A673 (cell line): Measurements from ENCODE around the gene SPG7. TPM values are rescaled to one million over a fixed set of nuclear protein-coding genes. Genes with fewer than 3 reads are reported as not detected.

Experiments used
- BruUV-seq: library from RNA; stranded (reverse); fragments of 400-500 nt; replicated peaks from 2 replicates; lab custom pipeline; 2021; lab: Mats Ljungman, UMichigan
- CTCF ChIA-PET: fragments of 300-600 bp; sonication (Branson Sonifier 250); formaldehyde crosslinking; loops from one replicate; lab custom pipeline; 2022; ENCODE audit warnings: antibody characterized with exemption; lab: Charles Lee
- POLR2A ChIA-PET: fragments of 300-600 bp; sonication (Branson Sonifier 250); formaldehyde crosslinking; loops from one replicate; lab custom pipeline; 2022; ENCODE audit warnings: antibody characterized with exemption; ENCODE audit not compliant: low non-redundant PET; lab: Charles Lee
- DNase-seq: peaks from one replicate; pipeline ENCODE4 v3.0.0-alpha.2; 2015; ENCODE audit warnings: low spot score
- H3K27ac ChIP-seq: fragments of 200-600 bp; sonication (generic); 2 replicates; pipeline ENCODE4 v1.5.1; 2016; ENCODE audit warnings: mixed run types, low read depth, mild to moderate bottlenecking, mixed read lengths, antibody characterized with exemption, low read length; ENCODE audit not compliant: poor library complexity, severe bottlenecking
- H3K27me3 ChIP-seq: fragments of 200-600 bp; sonication (generic); replicated peaks from 2 replicates; pipeline ENCODE4 v1.6.1; 2017; ENCODE audit warnings: mixed run types, low read depth, mild to moderate bottlenecking, mixed read lengths, antibody characterized with exemption, low read length; ENCODE audit not compliant: insufficient read depth, poor library complexity
- H3K36me3 ChIP-seq: fragments of 200-600 bp; sonication (generic); 2 replicates; pipeline ENCODE4 v1.6.1; 2016; ENCODE audit warnings: mixed run types, mild to moderate bottlenecking, mixed read lengths, antibody characterized with exemption, low read length; ENCODE audit not compliant: insufficient read depth, poor library complexity, severe bottlenecking
- H3K4me1 ChIP-seq: fragments of 200-600 bp; sonication (generic); 2 replicates; pipeline ENCODE4 v1.6.1; 2017; ENCODE audit warnings: mixed run types, mild to moderate bottlenecking, mixed read lengths, antibody characterized with exemption, low read length; ENCODE audit not compliant: insufficient read depth, poor library complexity, severe bottlenecking
- H3K4me3 ChIP-seq: fragments of 200-600 bp; sonication (generic); 2 replicates; pipeline ENCODE4 v1.5.1; 2016; ENCODE audit warnings: low read depth, mixed run types, mild to moderate bottlenecking, mixed read lengths, low read length; ENCODE audit not compliant: poor library complexity, severe bottlenecking
- H3K9me3 ChIP-seq: fragments of 200-600 bp; sonication (generic); 2 replicates; pipeline ENCODE4 v1.6.1; 2016; ENCODE audit warnings: mixed run types, low read depth, mild to moderate bottlenecking, mixed read lengths, antibody characterized with exemption, low read length; ENCODE audit not compliant: poor library complexity, severe bottlenecking
- EZH2 ChIP-seq: fragments of 200-600 bp; sonication (generic); IDR thresholded peaks from 2 replicates; pipeline ENCODE4 v1.6.1; 2017; ENCODE audit warnings: borderline replicate concordance, low read depth, mild to moderate bottlenecking, mixed read lengths, antibody characterized with exemption, low read length; ENCODE audit not compliant: poor library complexity, severe bottlenecking
- intact Hi-C: fragments of 100-400 bp; cut with micrococcal nuclease; formaldehyde crosslinking; loops from one replicate; pipeline ENCODE4 v1.10.0; 2022; ENCODE audit not compliant: unreplicated experiment
- total RNA-seq: library from RNA; stranded (reverse); gene quantifications from 2 replicates; pipeline ENCODE4 v1.2.3, GENCODE V29; 2021
- TF ChIP-seq, protein P1 (sequence below): fragments of 300-800, 200-600 bp; sonication (generic); conservative IDR thresholded peaks from 2 replicates; pipeline ENCODE4 v1.5.1; 2017; ENCODE audit warnings: low read depth, mild to moderate bottlenecking, antibody characterized with exemption, low read length, moderate library complexity, mixed read lengths

SPG7 gene
- total RNA-seq, 1 experiment from 2014 or later, result 113 TPM

DNA sequence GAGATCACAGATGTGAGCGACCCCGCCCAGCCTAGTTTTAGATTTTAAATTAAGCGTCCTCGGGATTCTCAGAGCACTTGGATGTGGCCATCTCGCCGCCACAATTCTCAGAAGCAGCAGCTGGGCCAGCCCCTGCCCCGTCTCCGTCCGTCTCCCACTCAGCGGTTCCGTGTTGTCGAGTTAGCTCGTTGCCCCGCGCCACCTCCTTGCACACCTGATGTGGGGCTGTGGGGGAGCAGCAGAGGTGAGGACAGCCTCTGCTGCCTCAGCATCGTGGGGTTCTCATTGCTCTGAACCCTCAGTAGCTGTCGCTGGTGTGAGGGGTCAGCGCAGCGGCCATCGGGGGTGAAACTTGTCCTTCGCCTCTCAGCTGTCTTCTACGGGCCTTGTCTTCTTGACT is 44.1 kb downstream of the SPG7 start:
- H3K36me3 ChIP-seq, result peaks cover 3% of the 10 kb centered on the region
- H3K27ac ChIP-seq, result no peak overlapping the region
- ChIA-PET POLR2A (no interaction called here), CTCF (no interaction called here)
- no peak for TF ChIP-seq EZH2
- TF ChIP-seq, protein P1, sequence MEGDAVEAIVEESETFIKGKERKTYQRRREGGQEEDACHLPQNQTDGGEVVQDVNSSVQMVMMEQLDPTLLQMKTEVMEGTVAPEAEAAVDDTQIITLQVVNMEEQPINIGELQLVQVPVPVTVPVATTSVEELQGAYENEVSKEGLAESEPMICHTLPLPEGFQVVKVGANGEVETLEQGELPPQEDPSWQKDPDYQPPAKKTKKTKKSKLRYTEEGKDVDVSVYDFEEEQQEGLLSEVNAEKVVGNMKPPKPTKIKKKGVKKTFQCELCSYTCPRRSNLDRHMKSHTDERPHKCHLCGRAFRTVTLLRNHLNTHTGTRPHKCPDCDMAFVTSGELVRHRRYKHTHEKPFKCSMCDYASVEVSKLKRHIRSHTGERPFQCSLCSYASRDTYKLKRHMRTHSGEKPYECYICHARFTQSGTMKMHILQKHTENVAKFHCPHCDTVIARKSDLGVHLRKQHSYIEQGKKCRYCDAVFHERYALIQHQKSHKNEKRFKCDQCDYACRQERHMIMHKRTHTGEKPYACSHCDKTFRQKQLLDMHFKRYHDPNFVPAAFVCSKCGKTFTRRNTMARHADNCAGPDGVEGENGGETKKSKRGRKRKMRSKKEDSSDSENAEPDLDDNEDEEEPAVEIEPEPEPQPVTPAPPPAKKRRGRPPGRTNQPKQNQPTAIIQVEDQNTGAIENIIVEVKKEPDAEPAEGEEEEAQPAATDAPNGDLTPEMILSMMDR, result no peak
- no TSS peak for BruUV-seq
- no peak for DNase-seq
- H3K4me3 ChIP-seq, result no peak overlapping the region
- intact Hi-C loops, result no loop called here
- no peaks in the 10 kb centered on the region for H3K27me3 ChIP-seq
- no peaks in the 10 kb centered on the region for H3K9me3 ChIP-seq
- H3K4me1 ChIP-seq, result no peaks in the 10 kb centered on the region

DNA sequence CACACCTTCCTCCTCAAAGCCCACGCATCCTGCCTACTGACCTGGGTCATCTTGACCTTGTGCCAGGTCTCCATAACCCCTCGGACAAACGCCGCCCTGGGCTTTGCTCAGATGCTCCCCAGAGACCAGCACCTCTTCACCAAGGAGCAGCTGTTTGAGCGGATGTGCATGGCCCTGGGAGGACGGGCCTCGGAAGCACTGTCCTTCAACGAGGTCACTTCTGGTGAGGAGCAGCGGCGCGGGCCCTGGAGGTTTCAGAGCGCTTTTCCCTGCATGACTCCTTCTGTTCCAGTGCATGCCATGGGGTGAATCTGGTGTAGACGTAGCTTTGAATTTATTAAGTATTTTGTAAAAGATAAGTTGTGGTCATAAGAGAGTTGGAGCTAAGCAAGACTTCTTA is 44.7 kb downstream of the SPG7 start:
- ChIA-PET POLR2A (no interaction called here), CTCF (no interaction called here)
- intact Hi-C loops, result no loop called here

DNA sequence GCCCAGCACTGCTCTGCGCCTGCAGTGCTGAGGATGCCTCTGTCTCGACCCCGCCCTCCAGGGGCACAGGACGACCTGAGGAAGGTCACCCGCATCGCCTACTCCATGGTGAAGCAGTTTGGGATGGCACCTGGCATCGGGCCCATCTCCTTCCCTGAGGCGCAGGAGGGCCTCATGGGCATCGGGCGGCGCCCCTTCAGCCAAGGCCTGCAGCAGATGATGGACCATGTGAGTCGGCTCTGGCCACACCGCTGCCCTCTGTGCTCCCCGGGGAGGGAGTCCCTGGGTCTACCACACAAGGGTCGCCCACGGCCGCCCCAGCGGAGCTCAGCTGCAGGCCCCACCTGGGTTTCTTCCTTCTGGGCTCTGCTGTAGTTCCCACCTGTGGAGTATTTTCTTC is 45.5 kb downstream of the SPG7 start:
- peaks cover 3% of the 10 kb centered on the region for H3K36me3 ChIP-seq
- H3K9me3 ChIP-seq, result no peaks in the 10 kb centered on the region
- ChIA-PET POLR2A (no interaction called here), CTCF (no interaction called here)
- no peak overlapping the region for H3K4me3 ChIP-seq
- no peak for DNase-seq
- no peaks in the 10 kb centered on the region for H3K27me3 ChIP-seq
- H3K27ac ChIP-seq, result no peak overlapping the region
- no TSS peak for BruUV-seq
- no peaks in the 10 kb centered on the region for H3K4me1 ChIP-seq
- no peak for TF ChIP-seq EZH2
- TF ChIP-seq, protein P1, result no peak
- intact Hi-C loops, result no loop called here

More for the DNA sequence above, 44.7 kb downstream of the SPG7 start:
- H3K36me3 ChIP-seq, result peaks cover 3% of the 10 kb centered on the region
- TF ChIP-seq, protein P1, result no peak
- H3K27me3 ChIP-seq, result no peaks in the 10 kb centered on the region
- H3K27ac ChIP-seq, result no peak overlapping the region
- H3K4me1 ChIP-seq, result no peaks in the 10 kb centered on the region
- H3K4me3 ChIP-seq, result no peak overlapping the region
- DNase-seq, result no peak
- no peaks in the 10 kb centered on the region for H3K9me3 ChIP-seq
- no TSS peak for BruUV-seq
